Thyroid gland (tissue), 4 donors: ENCODE results near the gene ACTL6B.

Source experiments
- POLR2A ChIP-seq, 2 donors: fragments of 450-650 bp; IDR thresholded peaks; one replicate each; pipeline ENCODE4 v1.6.1; 2017; ENCODE audit warnings: antibody characterized with exemption in 2 of 2, mild to moderate bottlenecking in 2 of 2, moderate library complexity in 1 of 2
- TF ChIP-seq, protein P1 (sequence below), 6 experiments: fragments of 200-600 bp in 3 of 6; fragments of 450-650 bp in 3 of 6; sonication (generic) in 3 of 6; IDR thresholded peaks; one replicate each; pipeline ENCODE4 v1.5.1; 2016 to 2019; ENCODE audit warnings: antibody characterized with exemption in 6 of 6, mild to moderate bottlenecking in 2 of 6, inconsistent platforms in 1 of 6, moderate library complexity in 1 of 6

DNA sequence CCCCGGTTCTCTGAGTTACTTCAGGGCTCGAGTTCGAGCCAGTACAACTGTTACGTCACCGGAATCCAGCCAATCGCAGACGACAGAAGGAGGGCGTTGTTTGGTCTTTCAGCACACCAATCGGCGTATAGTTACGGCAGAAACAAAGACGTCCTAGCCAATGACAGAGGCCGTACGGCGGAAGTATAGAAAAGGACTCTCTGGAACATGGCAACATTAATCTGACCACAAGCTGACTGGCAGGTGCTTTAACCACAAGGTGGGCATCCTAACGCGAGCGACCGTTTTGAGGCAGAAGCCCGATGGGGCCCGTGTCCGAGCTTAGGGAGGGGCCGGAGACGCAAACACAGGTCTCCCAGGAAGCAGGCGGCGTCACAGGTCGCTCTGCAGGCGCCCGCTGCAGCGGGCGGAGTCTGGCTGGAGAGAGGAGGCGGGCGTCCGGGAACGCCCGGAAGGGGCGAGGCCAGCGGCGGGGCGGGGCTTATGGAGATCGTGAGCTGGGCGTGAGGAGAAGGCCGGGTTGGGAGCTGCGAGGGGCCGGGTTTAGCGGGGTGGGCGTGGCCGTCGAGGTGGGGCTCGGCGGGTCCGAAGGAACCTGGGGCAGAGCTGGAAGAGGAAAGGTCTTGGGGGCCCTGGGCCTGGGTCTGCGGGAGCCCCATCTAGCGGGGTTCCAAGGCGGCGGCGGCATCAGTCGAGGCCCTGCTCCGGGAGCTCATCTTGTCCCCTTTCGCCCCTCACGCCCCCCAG is 44.1 kb downstream of the ACTL6B start, which contains the start of gene MOSPD3:
- TF ChIP-seq, protein P1, sequence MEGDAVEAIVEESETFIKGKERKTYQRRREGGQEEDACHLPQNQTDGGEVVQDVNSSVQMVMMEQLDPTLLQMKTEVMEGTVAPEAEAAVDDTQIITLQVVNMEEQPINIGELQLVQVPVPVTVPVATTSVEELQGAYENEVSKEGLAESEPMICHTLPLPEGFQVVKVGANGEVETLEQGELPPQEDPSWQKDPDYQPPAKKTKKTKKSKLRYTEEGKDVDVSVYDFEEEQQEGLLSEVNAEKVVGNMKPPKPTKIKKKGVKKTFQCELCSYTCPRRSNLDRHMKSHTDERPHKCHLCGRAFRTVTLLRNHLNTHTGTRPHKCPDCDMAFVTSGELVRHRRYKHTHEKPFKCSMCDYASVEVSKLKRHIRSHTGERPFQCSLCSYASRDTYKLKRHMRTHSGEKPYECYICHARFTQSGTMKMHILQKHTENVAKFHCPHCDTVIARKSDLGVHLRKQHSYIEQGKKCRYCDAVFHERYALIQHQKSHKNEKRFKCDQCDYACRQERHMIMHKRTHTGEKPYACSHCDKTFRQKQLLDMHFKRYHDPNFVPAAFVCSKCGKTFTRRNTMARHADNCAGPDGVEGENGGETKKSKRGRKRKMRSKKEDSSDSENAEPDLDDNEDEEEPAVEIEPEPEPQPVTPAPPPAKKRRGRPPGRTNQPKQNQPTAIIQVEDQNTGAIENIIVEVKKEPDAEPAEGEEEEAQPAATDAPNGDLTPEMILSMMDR (IDR thresholded peaks at IDR 0.05): peak in 3 of 6 experiments; percentile 21 to 32 (median 24)
- TF ChIP-seq POLR2A (IDR thresholded peaks at IDR 0.05): peak in 1 of 2 donors; percentile 81
